HepG2 (cell line): ENCODE data around the gene GAPDH. TPM values are rescaled to one million over a fixed set of nuclear protein-coding genes. Genes with fewer than 3 reads are reported as not detected.

Experiments used
- ATAC-seq: fragments of 200-7000 bp; cut with Tn5 transposase; 3 replicates; pipeline ENCODE4 v1.9.1; 2020; ENCODE audit warnings: mild to moderate bottlenecking, moderate library complexity
- BruUV-seq: library from RNA; stranded (reverse); fragments of 400-500 nt; replicated peaks from 2 replicates; lab custom pipeline; 2021; lab: Mats Ljungman, UMichigan
- CTCF ChIA-PET: fragments of 300-600 bp; formaldehyde crosslinking; extraction: SDS; loops from one replicate; lab custom pipeline; 2021; ENCODE audit warnings: low total read pairs, inconsistent platforms, low intra/inter-chr PET ratio; lab: Yijun Ruan, JAX
- POLR2A ChIA-PET: fragments of 350-600 bp; sonication (Branson Sonifier 250); formaldehyde crosslinking; loops from one replicate; lab custom pipeline; 2020; ENCODE audit warnings: antibody characterized with exemption, inconsistent platforms; lab: Yijun Ruan, JAX
- DNase-seq: peaks from one replicate; pipeline ENCODE4 v3.0.0-alpha.2; 2015; ENCODE audit warnings: low spot score
- FAIRE-seq: peaks from 3 replicates; lab custom pipeline; 2011; peaks lifted over from hg19 to GRCh38; lab: Jason Lieb, UNC
- H2AFZ ChIP-seq: one replicate; pipeline ENCODE4 v1.6.1; 2011; ENCODE audit warnings: low read length, inconsistent platforms
- H3K27ac ChIP-seq: fragments of 300-600 bp; 3 replicates; pipeline ENCODE4 v1.8.0; 2011; ENCODE audit warnings: mixed run types, mild to moderate bottlenecking, mixed read lengths, low read length, inconsistent platforms; ENCODE audit not compliant: insufficient read depth; ENCODE audit errors: extremely low read length
- H3K27me3 ChIP-seq, 2 experiments: fragments of 200-600 bp in 1 of 2; 2 replicates in 1 of 2; 3 replicates in 1 of 2; pipeline versions ENCODE4 v1.6.0 to v1.8.0; 2011; ENCODE audit warnings: low read length in 2 of 2, mild to moderate bottlenecking in 2 of 2, moderate library complexity in 2 of 2, inconsistent platforms in 1 of 2; ENCODE audit not compliant: insufficient read depth in 2 of 2, control insufficient read depth in 1 of 2
- H3K36me3 ChIP-seq, 2 experiments: fragments of 200-600 bp in 1 of 2; replicated peaks in 1 of 2; 2 replicates in 1 of 2; 3 replicates in 1 of 2; pipeline versions ENCODE4 v1.5.1 to v1.8.0; 2011; ENCODE audit warnings: low read length in 2 of 2, inconsistent platforms in 1 of 2; ENCODE audit not compliant: insufficient read depth in 2 of 2, control insufficient read depth in 1 of 2
- H3K4me1 ChIP-seq: 2 replicates; pipeline ENCODE4 v1.5.1; 2012; ENCODE audit warnings: low read length, inconsistent platforms; ENCODE audit not compliant: insufficient read depth
- H3K4me2 ChIP-seq: 2 replicates; pipeline ENCODE4 v1.6.0; 2011; ENCODE audit warnings: low read depth, low read length, inconsistent platforms
- H3K4me3 ChIP-seq, 3 experiments: fragments of 200-600 bp in 1 of 3; sonication (generic), shearing (Covaris generic) in 1 of 3; replicated peaks in 1 of 3; 2 replicates each; pipeline ENCODE4 v1.5.1; 2011 to 2016; ENCODE audit warnings: low read length in 3 of 3, inconsistent platforms in 2 of 3, low read depth in 2 of 3, mild to moderate bottlenecking in 2 of 3, control low read depth in 1 of 3, mixed read lengths in 1 of 3; ENCODE audit not compliant: insufficient read depth in 1 of 3
- H3K79me2 ChIP-seq: one replicate; pipeline ENCODE4 v1.6.1; 2011; ENCODE audit warnings: low read length, inconsistent platforms; ENCODE audit not compliant: insufficient read depth
- H3K9ac ChIP-seq: 2 replicates; pipeline ENCODE4 v1.6.0; 2011; ENCODE audit warnings: mild to moderate bottlenecking, low read depth, low read length, inconsistent platforms; ENCODE audit not compliant: insufficient read depth
- H3K9me3 ChIP-seq: 2 replicates; pipeline ENCODE4 v1.5.1; 2012; ENCODE audit warnings: mild to moderate bottlenecking, low read length
- H4K20me1 ChIP-seq: 2 replicates; pipeline ENCODE4 v1.6.0; 2011; ENCODE audit warnings: inconsistent platforms, mild to moderate bottlenecking, low read length, moderate library complexity; ENCODE audit not compliant: insufficient read depth
- NR0B2 ChIP-seq: sonication (generic); formaldehyde crosslinking; IDR thresholded peaks from 2 replicates; pipeline ENCODE4 v1.4.0; 2020; ENCODE audit warnings: mild to moderate bottlenecking, missing genetic modification reagents
- PHF5A ChIP-seq: IDR thresholded peaks from one replicate; pipeline ENCODE4 v1.6.1; 2018; ENCODE audit warnings: low read depth, missing genetic modification reagents; ENCODE audit not compliant: unreplicated experiment
- SALL1 ChIP-seq: sonication (generic); formaldehyde crosslinking; IDR thresholded peaks from 2 replicates; pipeline ENCODE4 v1.8.0; 2022; ENCODE audit warnings: mild to moderate bottlenecking, missing genetic modification reagents
- ZBTB4 ChIP-seq: sonication (generic); formaldehyde crosslinking; IDR thresholded peaks from 2 replicates; pipeline ENCODE4 v1.4.0; 2020; ENCODE audit warnings: missing genetic modification reagents, mild to moderate bottlenecking, borderline replicate concordance
- ZNF207 ChIP-seq: fragments of 450-650 bp; IDR thresholded peaks from 2 replicates; pipeline ENCODE4 v1.6.1; 2016; ENCODE audit warnings: antibody characterized with exemption, borderline replicate concordance
- ZNF770 ChIP-seq: sonication (generic); formaldehyde crosslinking; IDR thresholded peaks from 2 replicates; pipeline ENCODE4 v1.5.0; 2020; ENCODE audit warnings: mild to moderate bottlenecking, missing genetic modification reagents
- WGBS: methylation state at CpG from one replicate; pipeline ENCODE4 v1.1.6; 2017; ENCODE audit warnings: low lambda C conversion rate; 5-methylcytosine and 5-hydroxymethylcytosine counted together
- in situ Hi-C: cut with HindIII; loops from 2 replicates; pipeline ENCODE4 v1.10.0; 2017; ENCODE audit warnings: low pct_unique_long_range_greater_than_20kb; ENCODE audit not compliant: extremely low pct_ligation_motif_present
- intact Hi-C: fragments of 100-400 bp; cut with micrococcal nuclease; formaldehyde crosslinking; loops from one replicate; pipeline ENCODE4 v1.10.0; 2022; ENCODE audit not compliant: unreplicated experiment
- polyA plus RNA-seq, 8 experiments: library from polyadenylated mRNA; depleted of rRNA in 3 of 8; stranded (reverse) in 7 of 8; unstranded in 1 of 8; fragments of >200 nt; fragmentation: Illumina TruSeq in 4 of 8; extraction: Trizol in 4 of 8; gene quantifications; 2 replicates each; pipeline versions ENCODE4 v1.2.1 to v1.2.3, GENCODE V29; 2011 to 2016; ENCODE audit warnings: low read depth in 4 of 8, missing spikeins in 1 of 8, mixed read lengths in 1 of 8; ENCODE audit not compliant: insufficient read depth in 1 of 8
- total RNA-seq, 5 experiments: library from RNA; depleted of rRNA; stranded (reverse); fragments of >200 nt; fragmentation: Illumina TruSeq; extraction: Trizol; gene quantifications; 2 replicates each; pipeline ENCODE4 v1.2.3, GENCODE V29; 2016; ENCODE audit warnings: low read depth in 1 of 5
- TF ChIP-seq, protein P1 (sequence below): sonication (generic); formaldehyde crosslinking; IDR thresholded peaks from 2 replicates; pipeline ENCODE4 v1.4.0; 2020; ENCODE audit warnings: low read depth, mild to moderate bottlenecking, missing genetic modification reagents
- TF ChIP-seq, protein P2 (sequence below): sonication (generic); formaldehyde crosslinking; conservative IDR thresholded peaks from 2 replicates; pipeline ENCODE4 v1.4.0; 2020; ENCODE audit warnings: missing genetic modification reagents

GAPDH gene
- total and polyA plus RNA-seq, 2 of the 13 experiments (the other 11 are each of a cell fraction or from before 2014, with no cell fraction given): 3,038 to 12,722 TPM

- no peak for ATAC-seq
- Histone ChIP-seq H3K9ac (no peak overlapping the region), H3K36me3 (peaks cover 45 to 89% of the 10 kb centered on the region in 2 experiments), H3K4me1 (no peaks in the 10 kb centered on the region), H3K4me2 (no peak overlapping the region), H2AFZ (no peak overlapping the region), H3K27ac (no peak overlapping the region), H3K27me3 (no peaks in the 10 kb centered on the region), H3K9me3 (no peaks in the 10 kb centered on the region), H3K4me3 (no peak overlapping the region), H4K20me1 (no peaks in the 10 kb centered on the region), H3K79me2 (no peaks in the 10 kb centered on the region)
- DNase-seq: no peak
- FAIRE-seq: no peak
- no peak for TF ChIP-seq NR0B2 (CRISPR knock-in tag)
- no peak for TF ChIP-seq ZBTB4 (CRISPR knock-in tag)
- TF ChIP-seq SALL1 (CRISPR knock-in tag): no peak
- TF ChIP-seq, protein P1, sequence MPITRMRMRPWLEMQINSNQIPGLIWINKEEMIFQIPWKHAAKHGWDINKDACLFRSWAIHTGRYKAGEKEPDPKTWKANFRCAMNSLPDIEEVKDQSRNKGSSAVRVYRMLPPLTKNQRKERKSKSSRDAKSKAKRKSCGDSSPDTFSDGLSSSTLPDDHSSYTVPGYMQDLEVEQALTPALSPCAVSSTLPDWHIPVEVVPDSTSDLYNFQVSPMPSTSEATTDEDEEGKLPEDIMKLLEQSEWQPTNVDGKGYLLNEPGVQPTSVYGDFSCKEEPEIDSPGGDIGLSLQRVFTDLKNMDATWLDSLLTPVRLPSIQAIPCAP (CRISPR knock-in tag): no peak
- TF ChIP-seq ZNF770 (CRISPR knock-in tag): no peak
- TF ChIP-seq PHF5A (CRISPR knock-in tag): no peak
- TF ChIP-seq ZNF207: no peak
- TF ChIP-seq, protein P2, sequence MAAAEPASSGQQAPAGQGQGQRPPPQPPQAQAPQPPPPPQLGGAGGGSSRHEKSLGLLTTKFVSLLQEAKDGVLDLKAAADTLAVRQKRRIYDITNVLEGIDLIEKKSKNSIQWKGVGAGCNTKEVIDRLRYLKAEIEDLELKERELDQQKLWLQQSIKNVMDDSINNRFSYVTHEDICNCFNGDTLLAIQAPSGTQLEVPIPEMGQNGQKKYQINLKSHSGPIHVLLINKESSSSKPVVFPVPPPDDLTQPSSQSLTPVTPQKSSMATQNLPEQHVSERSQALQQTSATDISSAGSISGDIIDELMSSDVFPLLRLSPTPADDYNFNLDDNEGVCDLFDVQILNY (CRISPR knock-in tag): no peak
- CTCF ChIA-PET: no interaction called here
- 95% methylated on average over 3 of the region's 3 CpGs for WGBS
- in situ Hi-C loops (no loop called here), intact Hi-C loops (no loop called here)
- POLR2A ChIA-PET: no interaction called here
- no TSS peak for BruUV-seq
Measured at GRCh38 chr12:6520186-6520585, 14.1 kb upstream of the GAPDH start.
